Measurements from ENCODE around the gene BCL3. TPM values are rescaled to one million over a fixed set of nuclear protein-coding genes. Genes with fewer than 3 reads are reported as not detected.
A peak's percentile ranks its signal among the peaks of the same experiment; 100 is the strongest.

BCL3 gene
- total and polyA plus RNA-seq, 2 of the 13 experiments (the other 11 are each of a cell fraction or from before 2014, with no cell fraction given) = 2.3 to 4.0 TPM

DNA sequence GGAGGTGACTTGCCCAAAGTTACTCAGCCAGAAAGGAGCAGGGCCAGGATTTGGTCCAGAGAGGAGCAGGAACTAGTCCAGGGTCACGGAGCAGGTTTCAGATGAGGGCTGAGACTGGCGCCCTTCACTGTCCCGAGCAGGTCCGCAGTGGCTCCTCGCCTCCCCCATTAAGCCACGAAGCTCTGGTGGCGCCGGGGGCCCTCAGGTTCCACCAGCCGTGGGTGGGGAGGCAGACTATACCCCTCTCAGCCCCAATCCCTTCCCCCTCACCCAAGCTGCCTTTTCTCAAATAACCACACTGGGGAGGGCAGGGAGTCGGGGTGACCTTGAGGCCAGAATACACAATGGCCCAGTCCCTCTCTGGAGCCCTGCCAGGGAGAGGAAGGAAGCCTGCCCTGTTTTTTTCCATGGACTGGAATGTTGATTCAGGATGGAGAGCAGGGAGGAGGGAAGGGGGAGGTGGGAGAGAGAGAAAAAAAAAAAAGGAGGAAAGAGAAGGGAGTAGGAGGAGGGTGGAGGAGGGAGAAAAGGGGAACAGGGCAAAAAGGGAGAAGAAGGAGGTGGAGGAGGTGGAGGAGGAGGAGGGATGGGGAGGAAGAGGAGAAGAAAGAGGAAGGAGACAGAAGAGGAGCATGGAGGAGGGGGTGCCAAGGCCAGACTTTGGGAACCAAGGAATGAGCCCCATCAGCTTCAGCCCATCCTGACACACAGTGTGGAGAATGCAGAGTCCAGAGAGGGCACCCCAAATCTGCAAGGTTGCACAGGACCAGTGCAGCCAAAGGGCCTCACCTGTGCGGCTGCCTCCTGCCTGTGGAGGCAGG, 29.9 kb upstream of the BCL3 start (continued):
- TF ChIP-seq, protein P1, sequence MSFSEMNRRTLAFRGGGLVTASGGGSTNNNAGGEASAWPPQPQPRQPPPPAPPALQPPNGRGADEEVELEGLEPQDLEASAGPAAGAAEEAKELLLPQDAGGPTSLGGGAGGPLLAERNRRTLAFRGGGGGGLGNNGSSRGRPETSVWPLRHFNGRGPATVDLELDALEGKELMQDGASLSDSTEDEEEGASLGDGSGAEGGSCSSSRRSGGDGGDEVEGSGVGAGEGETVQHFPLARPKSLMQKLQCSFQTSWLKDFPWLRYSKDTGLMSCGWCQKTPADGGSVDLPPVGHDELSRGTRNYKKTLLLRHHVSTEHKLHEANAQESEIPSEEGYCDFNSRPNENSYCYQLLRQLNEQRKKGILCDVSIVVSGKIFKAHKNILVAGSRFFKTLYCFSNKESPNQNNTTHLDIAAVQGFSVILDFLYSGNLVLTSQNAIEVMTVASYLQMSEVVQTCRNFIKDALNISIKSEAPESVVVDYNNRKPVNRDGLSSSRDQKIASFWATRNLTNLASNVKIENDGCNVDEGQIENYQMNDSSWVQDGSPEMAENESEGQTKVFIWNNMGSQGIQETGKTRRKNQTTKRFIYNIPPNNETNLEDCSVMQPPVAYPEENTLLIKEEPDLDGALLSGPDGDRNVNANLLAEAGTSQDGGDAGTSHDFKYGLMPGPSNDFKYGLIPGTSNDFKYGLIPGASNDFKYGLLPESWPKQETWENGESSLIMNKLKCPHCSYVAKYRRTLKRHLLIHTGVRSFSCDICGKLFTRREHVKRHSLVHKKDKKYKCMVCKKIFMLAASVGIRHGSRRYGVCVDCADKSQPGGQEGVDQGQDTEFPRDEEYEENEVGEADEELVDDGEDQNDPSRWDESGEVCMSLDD (CRISPR knock-in tag; IDR thresholded peaks at IDR 0.05; ENCODE audit: borderline replicate concordance) = no peak
- TF ChIP-seq TCF7 (IDR thresholded peaks at IDR 0.05; ENCODE audit: low read depth) = no peak; the same call in 1 of the 2 replicates
- no peak for TF ChIP-seq ZFP37 (CRISPR knock-in tag; IDR thresholded peaks at IDR 0.05; ENCODE audit: borderline replicate concordance)
- TF ChIP-seq, protein P2, sequence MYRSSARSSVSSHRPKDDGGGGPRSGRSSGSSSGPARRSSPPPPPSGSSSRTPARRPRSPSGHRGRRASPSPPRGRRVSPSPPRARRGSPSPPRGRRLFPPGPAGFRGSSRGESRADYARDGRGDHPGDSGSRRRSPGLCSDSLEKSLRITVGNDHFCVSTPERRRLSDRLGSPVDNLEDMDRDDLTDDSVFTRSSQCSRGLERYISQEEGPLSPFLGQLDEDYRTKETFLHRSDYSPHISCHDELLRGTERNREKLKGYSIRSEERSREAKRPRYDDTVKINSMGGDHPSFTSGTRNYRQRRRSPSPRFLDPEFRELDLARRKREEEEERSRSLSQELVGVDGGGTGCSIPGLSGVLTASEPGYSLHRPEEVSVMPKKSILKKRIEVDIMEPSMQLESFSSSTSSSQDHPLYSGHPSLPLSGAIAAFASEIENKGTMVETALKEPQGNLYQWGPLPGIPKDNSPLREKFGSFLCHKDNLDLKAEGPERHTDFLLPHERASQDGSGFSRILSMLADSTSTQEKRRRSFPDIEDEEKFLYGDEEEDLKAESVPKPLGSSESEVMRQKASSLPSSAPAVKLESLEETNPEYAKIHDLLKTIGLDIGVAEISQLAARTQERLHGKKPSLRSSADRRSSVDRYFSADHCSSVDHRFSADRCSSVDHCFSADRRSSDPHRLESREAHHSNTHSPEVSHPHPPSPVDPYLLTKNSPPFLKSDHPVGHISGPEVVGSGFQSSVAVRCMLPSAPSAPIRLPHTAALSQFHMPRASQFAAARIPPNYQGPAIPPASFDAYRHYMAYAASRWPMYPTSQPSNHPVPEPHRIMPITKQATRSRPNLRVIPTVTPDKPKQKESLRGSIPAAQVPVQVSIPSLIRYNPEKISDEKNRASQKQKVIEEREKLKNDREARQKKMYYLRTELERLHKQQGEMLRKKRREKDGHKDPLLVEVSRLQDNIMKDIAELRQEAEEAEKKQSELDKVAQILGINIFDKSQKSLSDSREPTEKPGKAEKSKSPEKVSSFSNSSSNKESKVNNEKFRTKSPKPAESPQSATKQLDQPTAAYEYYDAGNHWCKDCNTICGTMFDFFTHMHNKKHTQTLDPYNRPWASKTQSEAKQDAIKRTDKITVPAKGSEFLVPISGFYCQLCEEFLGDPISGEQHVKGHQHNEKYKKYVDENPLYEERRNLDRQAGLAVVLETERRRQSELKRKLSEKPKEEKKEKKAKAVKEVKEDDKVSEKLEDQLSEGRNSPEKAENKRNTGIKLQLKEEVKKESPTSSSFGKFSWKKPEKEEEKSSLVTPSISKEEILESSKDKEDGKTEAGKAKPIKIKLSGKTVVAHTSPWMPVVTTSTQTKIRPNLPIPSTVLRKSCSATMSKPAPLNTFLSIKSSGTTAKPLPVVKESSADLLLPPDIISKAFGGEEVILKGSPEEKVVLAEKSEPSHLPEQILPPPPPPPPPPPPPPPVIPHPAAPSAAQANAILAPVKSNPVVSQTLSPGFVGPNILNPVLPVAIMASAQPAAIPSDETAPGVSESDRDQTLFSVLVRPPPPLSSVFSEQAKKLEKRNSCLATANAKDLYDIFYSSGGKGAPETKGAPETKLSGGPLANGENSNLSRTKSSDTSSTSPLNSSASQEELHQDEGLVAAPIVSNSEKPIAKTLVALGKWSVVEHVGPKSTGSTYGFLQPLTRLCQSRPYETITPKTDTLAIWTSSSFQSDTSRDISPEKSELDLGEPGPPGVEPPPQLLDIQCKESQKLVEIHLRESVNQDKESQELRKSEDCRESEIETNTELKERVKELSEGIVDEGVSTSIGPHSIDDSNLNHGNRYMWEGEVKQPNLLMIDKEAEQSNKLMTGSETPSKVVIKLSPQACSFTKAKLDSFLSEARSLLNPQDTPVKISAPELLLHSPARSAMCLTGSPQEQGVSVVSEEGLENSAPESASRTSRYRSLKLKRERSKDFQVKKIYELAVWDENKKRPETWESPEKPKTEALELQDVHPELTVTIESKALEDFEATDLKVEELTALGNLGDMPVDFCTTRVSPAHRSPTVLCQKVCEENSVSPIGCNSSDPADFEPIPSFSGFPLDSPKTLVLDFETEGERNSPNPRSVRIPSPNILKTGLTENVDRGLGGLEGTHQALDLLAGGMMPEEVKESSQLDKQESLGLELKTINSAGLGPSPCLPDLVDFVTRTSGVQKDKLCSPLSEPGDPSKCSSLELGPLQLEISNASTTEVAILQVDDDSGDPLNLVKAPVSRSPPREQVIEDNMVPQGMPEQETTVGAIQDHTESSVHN (CRISPR knock-in tag; IDR thresholded peaks at IDR 0.05) = 0 out of 2 replicates have a peak, but pooled peaks have one; percentile 53
- peak; percentile 95 for TF ChIP-seq NFIC (IDR thresholded peaks at IDR 0.05; ENCODE audit: low read length)
- no peak for TF ChIP-seq ZNF235 (CRISPR knock-in tag; IDR thresholded peaks at IDR 0.05; ENCODE audit: borderline replicate concordance)
- no peak for TF ChIP-seq KLF15 (CRISPR knock-in tag; IDR thresholded peaks at IDR 0.05; ENCODE audit: borderline replicate concordance)
- peak; percentile 81; the same call in 1 of the 2 replicates for TF ChIP-seq ZNF230 (CRISPR knock-in tag; IDR thresholded peaks at IDR 0.05)
- TF ChIP-seq ZNF879 (CRISPR knock-in tag; IDR thresholded peaks at IDR 0.05) = peak; percentile 45; the same call in 1 of the 2 replicates
- TF ChIP-seq SKI (IDR thresholded peaks at IDR 0.05; ENCODE audit: partially characterized antibody) = no peak
- peak; percentile 45; the same call in 1 of the 2 replicates for TF ChIP-seq ZC3H13 (CRISPR knock-in tag; IDR thresholded peaks at IDR 0.05)
- no peak for TF ChIP-seq ZNF670 (CRISPR knock-in tag; IDR thresholded peaks at IDR 0.05; ENCODE audit: borderline replicate concordance)
- TF ChIP-seq ZNF790 (CRISPR knock-in tag; IDR thresholded peaks at IDR 0.05; ENCODE audit: borderline replicate concordance) = no peak
- no peak for TF ChIP-seq PLRG1 (conservative IDR thresholded peaks at IDR 0.05)
- TF ChIP-seq ZNF34 (CRISPR knock-in tag; IDR thresholded peaks at IDR 0.05; ENCODE audit: borderline replicate concordance) = peak; percentile 35; the same call in 1 of the 2 replicates
- TF ChIP-seq, protein P3, sequence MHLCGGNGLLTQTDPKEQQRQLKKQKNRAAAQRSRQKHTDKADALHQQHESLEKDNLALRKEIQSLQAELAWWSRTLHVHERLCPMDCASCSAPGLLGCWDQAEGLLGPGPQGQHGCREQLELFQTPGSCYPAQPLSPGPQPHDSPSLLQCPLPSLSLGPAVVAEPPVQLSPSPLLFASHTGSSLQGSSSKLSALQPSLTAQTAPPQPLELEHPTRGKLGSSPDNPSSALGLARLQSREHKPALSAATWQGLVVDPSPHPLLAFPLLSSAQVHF (CRISPR knock-in tag; IDR thresholded peaks at IDR 0.05) = no peak
